SW 1271 (cell line): ENCODE measurements around the gene FAR1.
"Not testable (repeated sequence)": the region's sequence is repeated elsewhere in the genome, so short reads cannot be mapped to it uniquely, and the experiment has no call there.

Experiments
- DNase-seq, 2 experiments: peaks; one replicate each; lab custom pipeline; 2025; lab: John Stamatoyannopoulos, UW

The FAR1 gene, protein sequence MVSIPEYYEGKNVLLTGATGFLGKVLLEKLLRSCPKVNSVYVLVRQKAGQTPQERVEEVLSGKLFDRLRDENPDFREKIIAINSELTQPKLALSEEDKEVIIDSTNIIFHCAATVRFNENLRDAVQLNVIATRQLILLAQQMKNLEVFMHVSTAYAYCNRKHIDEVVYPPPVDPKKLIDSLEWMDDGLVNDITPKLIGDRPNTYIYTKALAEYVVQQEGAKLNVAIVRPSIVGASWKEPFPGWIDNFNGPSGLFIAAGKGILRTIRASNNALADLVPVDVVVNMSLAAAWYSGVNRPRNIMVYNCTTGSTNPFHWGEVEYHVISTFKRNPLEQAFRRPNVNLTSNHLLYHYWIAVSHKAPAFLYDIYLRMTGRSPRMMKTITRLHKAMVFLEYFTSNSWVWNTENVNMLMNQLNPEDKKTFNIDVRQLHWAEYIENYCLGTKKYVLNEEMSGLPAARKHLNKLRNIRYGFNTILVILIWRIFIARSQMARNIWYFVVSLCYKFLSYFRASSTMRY

DNA sequence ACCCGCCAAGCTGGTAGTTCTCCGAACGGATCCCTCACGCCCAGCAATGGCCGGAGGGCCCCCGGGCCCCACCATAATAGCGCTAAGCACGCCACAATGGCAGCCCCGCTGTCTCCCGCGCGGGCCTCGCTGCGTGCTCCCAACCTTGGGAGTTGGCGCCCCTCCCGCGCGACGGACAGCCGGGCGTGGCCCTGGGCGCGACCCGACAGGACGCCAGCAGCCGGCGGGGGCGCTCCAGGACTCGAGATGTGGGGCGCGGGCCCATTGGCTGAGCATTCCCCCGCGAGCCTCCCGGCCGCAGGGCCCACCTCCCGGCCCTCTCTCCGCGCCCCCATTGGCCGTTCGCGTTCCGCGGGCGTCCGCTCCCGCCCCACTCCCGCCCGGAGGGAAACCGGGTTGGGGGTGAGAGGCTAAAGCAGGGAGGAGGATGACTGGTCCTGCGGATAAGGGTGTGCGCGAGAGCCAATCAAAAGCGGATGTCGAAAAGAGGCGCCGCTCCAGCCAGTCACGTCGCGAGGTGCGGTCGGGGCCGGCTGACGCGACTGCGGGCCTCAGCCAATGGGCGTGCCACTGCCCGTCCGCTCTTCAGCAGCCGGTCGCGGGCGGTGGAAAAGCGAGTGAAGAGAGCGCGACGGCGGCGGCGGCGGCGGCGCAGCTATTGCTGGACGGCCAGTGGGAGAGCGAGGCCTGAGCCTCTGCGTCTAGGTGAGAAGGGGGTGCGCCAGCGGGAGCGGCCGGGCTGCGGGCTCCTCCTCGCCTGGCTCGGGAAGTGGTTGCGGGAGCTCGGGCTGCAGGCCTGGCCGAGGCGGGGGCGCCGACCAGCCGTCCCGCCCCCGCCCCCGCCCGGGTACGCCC lies at the start of gene FAR1:
Gene FAR1, plus strand, starts transcription at position 567 of the 855 bp plus-strand sequence. CDS start 26,098 bp downstream, outside the sequence.
- peak; percentile 92 to 97 for DNase-seq

DNA sequence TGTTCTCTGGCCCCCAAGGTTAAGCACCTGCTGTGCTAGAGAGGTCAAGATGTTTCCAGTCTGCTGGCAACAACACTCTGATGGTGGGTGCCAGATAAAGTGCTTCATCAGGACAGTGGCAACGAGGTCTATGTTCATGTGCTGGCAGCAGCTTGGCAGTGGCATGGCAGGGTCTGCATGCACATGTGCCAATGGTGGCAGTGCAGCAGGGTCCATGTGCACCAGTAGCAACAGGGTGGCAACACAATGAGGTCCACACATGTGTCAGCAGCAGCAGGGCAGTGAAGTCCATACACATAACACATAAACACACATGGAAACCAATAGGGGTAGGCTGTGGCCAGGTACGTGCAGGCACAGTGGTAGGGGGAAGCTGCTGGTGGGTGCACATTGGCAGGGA lies 48.4 kb upstream of the FAR1 start:
- DNase-seq: no peak

DNA sequence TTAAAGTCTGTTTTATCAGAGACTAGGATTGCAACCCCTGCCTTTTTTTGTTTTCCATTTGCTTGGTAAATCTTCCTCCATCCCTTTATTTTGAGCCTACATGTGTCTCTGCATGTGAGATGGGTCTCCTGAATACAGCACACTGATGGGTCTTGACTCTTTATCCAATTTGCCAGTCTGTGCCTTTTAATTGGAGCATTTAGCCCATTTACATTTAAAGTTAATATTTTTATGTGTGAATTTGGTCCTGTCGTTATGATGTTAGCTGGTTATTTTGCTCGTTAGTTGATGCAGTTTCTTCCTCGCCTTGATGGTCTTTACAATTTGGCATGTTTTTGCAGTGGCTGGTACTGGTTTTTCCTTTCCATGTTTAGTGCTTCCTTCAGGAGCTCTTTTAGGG lies 41.6 kb upstream of the FAR1 start:
- not testable (repeated sequence) for DNase-seq

DNA sequence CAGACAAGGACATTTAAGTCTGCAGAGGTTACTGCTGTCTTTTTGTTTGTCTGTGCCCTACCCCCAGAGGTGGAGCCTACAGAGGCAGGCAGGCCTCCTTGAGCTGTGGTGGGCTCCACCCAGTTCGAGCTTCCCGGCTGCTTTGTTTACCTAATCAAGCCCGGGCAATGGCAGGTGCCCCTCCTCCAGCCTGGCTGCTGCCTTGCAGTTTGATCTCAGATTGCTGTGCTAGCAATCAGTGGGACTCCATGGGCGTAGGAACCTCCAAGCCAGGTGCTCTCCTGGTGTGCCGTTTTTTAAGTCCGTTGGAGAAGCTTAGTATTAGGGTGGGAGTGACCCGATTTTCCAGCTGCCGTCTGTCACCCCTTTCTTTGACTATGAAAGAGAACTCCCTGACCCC lies 39.8 kb upstream of the FAR1 start:
- not testable (repeated sequence) for DNase-seq

DNA sequence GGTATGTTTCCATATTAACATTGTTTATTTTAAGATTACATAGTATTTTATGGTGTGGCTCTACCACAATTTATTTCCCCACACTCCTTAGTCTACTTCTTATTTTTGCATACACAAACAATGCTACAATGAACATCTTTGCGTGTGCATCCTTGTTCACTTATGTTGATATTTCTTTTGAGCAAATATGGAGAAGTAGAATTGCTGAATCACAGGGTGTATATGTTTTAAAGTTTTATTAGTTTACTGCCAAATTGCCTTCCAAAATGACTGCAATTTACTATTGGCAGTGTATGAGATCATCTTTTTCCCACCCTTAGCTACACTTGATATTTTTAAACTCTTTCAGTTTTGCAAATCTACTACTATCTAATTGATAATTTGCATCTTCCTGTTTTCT lies 38.7 kb upstream of the FAR1 start:
- DNase-seq: no peak

DNA sequence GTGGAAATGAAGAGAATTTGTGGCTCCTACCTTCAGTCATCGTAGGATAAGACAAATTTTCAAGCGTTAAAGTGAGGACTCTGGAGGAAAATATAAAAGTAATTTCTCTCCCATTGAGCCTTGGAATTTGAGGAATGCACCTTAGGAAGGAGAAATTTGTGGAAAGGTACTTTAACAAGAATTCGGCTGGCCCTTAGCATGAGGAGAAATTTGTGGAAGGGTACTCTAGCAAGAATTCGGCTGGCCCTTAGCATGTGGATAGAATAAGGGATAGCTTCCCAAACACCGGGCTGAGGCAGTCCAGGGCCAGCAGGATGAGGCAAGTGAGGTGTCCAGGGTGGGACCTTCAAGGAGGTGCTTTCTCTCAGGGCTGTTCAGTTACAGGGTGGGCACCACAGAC lies 33.2 kb upstream of the FAR1 start:
- no peak for DNase-seq

DNA sequence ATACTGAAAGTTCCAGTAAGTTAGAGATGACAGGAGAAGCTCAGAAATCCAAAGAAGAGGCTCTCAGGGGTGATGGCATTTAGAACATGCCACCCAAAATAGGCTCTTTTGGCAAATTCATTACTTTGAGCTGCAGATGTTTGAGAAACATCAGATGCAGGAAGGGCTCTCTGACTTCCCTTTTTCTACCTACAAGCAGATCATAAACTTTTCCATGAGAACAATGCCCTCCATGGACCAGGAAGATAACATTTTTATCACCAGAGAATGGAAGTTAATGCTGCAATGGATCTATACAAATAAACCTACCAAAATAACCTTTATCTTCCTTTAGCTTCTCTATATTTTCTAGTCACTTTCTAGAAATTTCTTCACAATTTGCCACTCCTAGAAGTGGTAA lies 32.7 kb upstream of the FAR1 start:
- DNase-seq: no peak

DNA sequence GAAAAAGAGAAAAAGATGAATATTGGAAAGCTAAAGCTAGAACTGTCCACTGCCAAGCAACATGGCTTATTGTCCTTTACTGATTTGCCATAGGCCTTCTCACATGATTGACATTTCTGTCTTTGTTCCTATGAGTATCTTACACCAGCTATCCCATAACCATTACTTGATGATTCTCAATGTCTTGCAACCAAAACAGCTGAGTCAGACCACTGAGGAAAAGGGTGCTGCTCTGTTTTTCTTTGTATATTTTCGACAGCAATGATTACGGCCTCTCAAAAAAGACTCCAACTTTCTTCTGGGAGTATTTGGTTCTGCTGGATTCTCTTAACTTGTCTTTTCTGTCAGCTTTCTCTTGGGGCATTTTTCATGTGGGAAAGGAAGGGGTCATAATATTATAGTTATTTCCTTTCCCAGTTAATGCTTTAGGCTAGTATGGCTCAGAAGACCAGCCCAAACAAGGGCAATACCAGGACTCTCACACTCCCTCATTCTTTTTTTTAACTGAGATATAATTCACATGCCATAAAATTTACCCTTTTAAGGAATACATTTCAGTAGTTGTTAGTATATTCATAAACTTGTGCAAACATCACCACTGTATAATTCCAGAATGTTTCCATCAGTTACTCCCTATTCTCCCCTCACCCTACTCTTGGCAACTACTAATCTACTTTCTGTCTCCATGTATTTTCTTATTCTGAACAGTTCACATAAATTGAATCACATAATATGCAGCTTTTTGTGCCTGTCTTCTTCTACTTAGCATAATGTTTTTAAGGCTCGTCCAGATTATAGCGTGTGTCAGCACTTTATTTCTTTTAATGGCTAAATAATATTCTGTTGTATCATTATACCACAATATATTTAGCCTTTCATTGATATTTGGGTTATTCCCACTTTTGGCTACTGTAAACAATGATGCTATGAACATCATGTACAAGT lies 31.1 kb upstream of the FAR1 start:
- DNase-seq: no peak

DNA sequence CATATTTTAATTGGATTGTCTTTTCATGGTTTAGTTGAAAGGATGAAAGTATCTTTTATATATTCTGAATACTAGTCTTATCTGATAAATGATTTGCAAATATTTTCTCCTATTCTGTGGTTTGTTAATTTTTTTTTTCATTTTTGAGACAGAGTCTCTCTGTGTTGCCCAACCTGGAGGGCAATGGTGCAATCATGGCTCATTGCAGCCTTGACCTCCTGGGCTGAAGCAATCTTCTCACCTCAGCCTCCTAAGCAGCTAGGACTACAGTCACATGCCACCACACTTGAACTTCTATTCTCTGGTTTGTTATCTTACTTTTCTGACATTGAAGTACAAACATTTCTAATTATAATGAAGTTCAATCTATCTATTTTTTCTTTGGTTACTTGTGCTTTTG lies 30.0 kb upstream of the FAR1 start:
- DNase-seq: no peak

DNA sequence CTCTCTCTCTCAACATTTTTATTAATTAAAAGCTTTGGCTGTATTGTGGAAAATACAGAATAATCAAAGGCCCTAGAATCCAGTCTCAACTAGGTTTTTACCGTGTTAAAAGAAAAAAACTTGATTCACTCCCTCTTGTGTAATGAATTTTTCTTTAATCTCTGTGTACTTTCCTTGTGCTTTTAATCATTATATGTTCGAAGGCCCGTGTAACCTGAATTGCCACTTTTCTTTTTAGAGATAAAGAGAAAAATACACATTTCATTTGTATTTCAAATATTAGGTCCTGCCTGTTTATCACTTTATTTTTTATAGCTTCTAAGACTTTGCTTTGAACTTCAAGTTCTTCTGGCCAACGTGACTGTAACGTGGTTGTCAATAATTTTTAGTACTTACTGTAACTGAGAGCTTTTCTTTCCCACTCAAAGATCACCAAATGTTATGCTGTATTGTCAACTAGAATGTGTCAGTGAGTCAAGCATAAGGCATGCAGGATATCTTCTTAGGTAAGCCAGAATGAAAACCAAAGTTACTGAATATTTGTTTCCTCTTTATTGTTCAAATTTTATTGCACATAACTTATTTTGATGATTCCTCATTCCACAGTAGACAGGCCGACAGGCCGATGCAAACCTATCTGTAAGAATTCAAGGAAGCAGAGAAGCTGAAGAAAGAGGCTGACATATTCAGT lies 23.3 kb upstream of the FAR1 start:
- DNase-seq: no peak

DNA sequence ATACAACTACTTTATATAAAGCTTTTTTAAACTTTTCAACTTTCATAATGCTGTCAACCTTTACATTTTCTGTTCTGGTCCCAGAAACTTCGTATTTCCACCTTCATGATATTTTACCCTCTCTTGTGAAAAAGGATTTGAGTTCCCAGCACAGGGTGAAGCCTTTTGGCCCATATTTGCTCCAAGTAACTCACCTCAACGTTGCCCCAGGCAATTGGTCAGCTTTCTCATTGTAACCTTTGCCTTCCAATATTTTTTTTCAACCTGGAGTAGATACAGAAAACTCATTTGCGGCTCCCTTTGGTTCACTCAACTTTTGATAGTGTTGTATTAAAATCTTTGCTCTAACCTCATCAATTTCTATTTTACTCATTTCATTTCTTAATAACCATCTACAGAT lies 21.1 kb upstream of the FAR1 start:
- no peak for DNase-seq

DNA sequence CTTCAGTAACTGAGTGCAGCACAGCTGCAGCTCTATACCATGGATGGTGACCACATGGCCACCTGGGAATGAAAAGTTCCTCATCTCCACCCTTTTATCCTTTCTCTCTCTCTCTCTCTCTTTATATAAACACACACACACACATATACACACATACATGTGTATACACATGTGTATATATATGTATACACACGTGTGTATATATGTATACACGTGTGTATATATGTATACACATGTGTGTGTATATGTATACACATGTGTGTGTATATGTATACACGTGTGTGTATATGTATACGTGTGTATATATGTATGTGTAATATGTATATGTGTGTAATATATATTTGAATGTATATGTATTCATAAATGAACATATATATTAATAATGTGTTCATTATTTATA lies 18.8 kb upstream of the FAR1 start:
- DNase-seq: no peak

DNA sequence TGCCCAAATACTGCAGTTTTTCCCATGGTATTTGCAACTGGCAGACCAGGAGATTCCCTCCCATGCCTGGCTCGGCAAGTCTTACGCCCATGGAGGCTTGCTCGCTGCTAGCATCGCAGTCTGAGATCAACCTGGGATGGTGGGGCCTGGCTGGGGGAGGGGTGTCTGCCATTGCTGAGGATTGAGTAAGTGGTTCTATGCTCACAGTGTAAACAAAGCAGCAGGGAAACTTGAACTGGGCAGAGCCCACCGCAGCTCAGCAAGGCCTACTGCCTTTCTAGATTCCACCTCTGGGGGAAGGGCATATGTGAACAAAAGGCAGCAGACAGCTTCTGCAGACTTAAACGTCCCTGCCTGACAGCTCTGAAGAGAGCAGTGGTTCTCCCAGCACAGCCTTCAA lies 17.0 kb upstream of the FAR1 start:
- DNase-seq: not testable (repeated sequence)

DNA sequence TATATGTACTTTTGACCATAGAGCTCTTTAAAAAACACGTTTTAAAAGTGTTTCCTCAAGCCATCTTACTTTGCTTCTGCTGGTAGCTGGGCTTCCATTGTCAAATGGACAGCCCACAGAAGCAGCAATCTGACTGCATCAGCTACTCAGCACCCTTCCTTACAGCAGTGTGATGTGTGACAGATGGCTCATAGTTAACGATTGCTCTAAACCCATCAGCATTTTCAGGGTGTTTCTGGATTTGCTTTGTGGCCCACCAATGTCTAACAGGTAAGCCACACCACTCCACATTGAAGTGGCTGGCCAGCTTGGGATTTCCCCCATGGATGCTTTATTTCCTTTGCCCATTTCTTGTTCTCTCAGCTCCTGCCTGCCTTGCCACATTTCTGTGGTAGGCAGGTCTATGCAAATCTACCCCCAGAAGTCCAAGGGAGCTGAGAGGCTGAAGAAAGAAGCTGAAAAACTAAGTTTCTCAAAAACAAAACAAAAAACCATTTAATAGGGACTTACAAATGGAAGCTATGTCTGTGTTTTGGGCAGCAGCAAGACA lies 7.3 kb upstream of the FAR1 start:
- no peak for DNase-seq

DNA sequence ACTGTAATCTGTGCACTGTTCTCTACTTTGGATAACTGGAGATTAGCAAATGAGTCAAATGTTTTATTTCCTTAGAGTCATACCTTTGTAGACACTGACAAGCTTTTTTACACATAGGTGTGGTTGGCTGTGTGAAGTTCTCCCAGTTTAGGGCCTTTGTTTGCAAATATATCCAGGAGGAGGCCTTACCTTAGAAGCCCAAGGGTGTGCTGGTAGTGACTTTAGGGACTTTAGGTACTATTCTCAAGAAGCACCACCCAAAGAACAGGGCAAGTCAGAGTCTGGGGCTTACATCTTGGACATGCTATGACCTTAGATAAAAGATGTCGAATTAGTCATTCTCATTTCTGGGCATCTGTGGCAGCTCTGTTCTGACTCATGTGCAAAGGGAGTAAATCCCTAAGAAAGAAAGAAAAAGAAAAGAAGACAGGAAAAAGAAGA lies 4.8 kb upstream of the FAR1 start:
- no peak for DNase-seq

DNA sequence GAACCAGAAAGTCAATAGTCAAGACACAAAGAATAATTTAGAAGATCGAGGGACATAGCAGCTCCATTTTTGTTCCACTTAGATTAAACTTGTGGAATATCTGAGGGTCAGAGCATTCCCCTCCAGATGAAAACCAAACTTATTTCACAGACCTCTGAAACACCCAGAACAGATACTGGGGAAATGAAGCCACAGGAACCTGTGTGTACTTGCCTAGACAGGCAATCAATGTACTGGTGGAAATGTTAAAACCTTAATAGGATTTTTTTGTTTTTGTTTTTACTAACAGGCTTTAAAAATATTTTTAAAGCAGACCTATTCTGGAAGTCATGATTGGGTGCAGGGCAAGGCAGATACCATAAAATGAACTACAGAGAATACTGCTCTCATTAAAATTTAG lies 4.1 kb upstream of the FAR1 start:
- no peak for DNase-seq

DNA sequence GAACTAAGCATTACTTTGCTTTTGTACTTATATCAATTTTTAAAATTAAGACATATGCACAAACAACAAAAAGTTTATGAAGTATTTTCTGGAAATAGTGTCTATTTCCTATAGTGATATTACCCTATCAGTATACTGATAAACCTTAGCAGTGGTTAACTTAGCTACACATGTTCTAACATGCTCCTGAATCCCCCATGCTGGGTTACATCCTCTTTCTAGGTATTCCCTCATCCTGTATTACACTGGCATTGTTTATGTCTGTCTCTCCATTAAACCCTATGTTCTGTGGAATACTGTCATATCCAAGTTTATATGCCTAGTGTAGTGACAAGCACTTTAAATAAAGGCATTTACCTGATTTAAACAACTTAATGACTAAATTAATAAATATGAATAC lies 1.8 kb upstream of the FAR1 start:
- DNase-seq: no peak

DNA sequence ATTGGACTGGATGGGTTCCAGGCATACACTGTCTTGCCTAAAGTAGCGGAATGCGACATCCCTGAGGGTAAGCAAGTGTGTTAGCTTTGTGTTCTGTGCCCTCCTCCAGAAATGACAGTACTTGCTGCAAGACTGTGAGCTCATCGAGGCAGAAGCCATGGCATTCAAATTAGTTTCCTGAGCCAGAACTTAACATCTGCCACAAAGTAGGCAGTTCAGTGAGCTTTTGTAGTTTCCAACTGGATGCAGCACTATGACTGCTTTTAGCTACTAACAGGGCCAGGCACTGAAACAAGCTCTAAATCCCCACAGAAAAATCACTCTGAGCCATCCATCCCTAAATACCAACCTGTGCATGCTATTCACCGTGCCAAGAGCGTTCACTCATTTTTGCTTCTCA lies 1.2 kb upstream of the FAR1 start:
- DNase-seq: no peak

DNA sequence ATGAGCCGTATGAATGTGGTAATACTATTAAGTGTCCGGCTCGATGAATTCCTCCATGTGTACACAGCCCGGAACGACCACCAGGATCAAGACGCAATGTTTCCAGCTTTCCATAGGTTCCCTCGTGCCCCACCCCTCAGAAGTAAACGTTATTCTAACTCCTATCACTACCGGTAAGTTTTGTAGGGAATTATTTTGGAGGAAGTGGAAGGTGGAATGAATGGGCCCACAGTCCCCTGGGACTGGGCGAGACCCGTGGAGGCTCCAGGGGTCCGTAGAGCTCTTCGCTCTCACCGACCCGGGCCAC lies 720 bp upstream of the FAR1 start:
- DNase-seq: no peak

DNA sequence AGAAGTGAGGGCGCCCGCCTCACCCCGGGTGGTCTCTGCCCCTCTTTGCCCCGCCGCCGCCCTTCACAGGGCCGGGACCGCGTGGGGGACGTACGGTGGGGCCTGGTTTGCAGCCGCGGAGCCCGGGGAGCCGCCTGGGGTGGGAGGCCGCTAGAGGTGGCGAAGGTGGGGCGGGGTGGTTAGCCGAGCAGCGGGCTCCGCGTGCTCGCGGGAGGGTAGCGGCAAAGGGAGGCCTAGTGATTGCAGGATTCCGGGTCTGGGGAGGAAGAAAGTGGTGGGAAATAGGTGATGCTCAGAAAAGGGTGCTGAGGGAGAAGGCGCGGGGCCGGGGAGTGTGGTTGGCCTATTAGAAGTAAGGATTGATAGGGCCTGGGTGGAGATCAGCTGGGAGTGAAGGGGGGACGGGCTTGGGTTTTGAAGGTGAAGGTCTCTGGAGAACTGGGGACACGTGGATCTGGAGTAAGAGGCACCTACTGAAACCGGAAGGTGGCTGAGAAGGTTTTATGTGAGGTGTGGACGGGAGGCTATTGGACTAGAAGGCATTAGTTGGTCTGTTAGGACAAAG lies 571 bp downstream of the FAR1 start:
- peak in 1 of 2 experiments; percentile 23 for DNase-seq
